Measurements from ENCODE around the gene CRYGB.

The CRYGB gene, protein sequence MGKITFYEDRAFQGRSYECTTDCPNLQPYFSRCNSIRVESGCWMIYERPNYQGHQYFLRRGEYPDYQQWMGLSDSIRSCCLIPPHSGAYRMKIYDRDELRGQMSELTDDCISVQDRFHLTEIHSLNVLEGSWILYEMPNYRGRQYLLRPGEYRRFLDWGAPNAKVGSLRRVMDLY

DNA sequence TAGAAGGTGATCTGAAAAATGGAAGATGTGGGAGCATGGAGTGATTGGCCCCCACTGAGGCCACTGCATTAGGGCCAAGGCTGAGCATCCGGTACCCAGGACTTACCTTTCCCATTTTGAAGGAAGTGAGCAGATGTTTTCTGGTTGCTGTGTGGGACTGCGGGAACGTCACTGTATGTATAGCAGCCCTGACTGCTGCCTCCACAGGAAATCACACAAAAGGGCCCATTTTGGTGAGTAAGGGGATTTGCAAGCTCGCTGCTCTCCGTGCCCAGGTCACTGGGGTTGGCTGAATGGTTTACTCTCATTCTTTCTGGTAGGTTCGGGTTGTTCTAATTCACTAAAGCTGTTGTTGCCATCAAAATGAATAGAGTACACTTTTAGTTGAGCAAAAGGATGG, at the start of gene CRYGB:
Gene CRYGB, minus strand, starts transcription at position 153 of the 400 bp plus-strand sequence. Its CDS starts 38 bp downstream, at position 115.
- no peak for DNase-seq

DNA sequence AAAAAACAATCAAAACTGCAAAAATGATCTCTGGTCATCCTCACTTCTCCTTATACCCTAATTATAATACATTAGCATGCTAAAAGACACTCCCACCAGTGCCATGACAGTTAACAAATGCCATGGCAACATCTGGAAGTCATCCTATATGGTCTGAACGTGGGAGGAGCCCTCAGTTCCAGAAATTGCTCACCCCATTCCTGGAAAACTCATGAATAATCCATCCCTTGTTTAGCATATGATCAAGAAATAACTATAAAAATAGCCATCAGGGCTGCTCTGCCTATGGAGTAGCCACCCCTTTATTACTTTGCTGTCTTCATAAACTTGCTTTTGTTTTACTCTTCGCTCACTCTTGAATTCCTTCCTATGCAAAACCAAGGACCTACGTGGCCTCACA, 49.6 kb upstream of the CRYGB start:
- DNase-seq: no peak

DNA sequence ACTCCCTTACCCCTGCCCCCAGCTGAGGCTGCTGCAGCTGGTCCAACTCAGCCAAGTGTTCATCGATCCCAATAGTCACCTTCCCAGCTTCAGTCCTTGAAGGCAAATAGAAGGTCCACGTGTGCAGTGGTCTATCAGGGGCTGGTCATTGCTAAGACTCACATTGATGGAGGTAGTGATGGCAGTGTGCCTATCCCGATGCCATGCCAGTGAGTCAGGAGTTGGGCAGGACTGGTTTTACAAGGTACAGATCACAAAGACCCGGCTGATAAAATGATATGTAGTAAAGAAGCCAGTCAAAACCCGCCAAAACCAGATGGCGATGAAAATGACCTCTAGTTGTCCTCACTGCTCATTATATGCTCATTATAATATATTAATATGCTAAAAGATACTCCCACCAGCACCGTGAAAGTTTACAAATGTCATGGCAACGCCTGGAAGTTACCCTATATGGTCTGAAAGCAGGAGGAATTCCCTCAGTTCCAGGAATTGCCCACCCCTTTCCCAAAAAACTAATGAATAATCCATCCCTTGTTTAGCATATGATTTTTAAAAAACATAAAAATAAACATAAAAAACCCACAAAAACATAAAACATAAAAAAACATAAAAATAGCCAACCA, 46.8 kb upstream of the CRYGB start:
- DNase-seq: no peak

DNA sequence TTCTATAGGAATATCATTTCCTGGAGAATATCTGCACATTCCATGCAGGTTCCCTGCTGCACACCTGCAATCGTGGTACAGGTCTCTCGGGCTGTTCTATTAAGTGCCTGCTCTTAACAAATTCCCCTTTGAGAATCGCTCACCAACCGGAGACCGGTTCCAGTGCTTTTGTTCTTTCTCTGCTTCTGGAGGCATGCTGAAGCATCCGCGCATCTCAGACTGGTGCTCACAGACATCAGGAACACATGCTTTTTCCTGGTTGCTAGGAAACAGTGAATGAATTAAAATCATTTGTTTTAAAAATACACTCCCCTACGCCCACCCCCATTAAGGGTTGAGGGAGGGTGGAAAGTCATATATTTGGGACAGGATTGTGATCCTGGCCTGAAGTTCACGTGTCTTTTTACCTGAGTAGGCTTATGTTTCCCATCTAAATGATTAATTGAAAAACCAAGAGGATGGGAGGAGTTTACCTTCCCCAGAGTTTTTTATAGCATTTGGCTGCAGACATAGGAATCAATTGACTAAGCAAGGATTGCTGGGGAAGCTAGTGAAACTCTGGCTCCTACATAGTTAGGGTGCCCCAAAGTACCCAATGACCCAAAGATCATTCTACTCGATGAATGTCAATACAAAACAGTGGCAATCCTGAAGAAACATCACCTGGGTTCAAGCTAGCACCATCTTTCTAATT, 44.0 kb upstream of the CRYGB start, which contains the start of gene C2orf80:
Gene C2orf80, minus strand, starts transcription at position 221 of the 694 bp plus-strand sequence. CDS start 3,044 bp downstream, outside the sequence.
- no peak for DNase-seq

DNA sequence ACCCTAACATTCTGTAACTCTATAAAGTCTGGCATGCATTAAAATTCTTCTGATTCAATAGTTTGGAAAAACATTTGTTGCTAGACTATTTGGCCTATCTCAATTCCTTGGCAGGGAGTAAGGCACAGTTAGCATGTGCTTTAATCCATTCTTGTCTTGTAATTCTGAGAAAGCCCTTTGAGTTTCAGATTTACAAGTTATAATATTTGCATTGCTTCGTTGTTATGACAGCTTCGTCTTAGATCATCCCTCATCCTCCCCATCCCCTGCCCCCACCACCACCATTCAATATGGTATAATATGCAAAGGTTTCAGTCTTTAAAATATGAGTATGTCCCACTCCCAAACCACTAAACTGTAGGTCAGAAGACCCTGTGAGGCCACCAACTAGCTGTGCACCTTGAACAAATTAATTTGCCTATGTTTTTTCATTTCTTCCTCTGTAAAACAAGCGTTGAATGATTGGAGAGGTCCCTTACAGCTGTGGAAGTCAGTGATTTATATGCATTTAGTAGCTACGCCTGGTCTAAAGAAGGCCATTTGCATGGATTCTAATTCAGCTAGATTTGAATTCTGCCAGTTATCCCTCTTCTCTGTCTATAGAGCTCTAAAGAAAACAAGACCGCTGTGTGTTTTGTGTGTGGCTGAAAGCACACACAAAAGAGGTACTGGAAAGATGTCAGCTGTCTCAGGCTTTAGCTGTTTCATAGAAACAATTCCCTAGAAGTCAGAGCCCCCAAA, 43.3 kb upstream of the CRYGB start:
- DNase-seq: no peak

DNA sequence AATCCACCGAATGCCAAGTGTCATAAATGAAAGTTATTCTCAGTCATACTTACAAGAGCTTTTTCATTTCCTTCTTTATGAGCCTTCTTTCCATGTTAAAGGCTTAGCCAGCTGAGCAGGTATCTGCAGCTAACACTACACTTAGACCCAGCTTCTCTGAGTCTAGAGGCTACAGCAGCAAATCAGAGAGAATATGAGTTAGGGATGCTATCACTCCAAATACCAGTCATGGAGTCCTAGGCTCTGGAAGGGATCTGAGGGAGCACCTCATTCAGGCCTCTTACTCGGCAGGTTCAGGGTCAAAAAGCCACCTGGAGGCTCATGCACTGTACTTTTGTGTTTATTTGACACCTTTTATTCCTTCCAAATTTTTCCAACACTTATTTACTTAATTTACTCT, 40.9 kb upstream of the CRYGB start:
- no peak for DNase-seq

DNA sequence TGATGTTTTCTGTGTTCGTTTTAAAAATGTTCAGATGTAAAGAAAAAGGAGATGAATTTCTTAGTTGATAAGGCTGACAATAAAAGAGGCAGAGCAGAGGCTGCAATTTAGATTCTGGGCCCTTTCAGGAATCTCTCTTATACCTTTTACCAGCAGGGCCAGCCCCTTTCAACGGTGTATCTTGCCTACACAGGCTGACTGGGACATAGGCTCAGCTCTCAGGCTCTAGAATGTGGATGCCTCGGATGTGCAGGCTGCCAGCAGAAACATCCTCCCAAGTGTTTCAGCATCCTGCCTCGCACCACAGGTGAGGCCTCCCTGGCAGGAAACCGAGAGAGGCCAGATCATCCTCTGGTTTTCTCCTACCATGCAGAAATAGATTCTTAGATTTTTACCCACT, 40.5 kb upstream of the CRYGB start:
- no peak for DNase-seq

DNA sequence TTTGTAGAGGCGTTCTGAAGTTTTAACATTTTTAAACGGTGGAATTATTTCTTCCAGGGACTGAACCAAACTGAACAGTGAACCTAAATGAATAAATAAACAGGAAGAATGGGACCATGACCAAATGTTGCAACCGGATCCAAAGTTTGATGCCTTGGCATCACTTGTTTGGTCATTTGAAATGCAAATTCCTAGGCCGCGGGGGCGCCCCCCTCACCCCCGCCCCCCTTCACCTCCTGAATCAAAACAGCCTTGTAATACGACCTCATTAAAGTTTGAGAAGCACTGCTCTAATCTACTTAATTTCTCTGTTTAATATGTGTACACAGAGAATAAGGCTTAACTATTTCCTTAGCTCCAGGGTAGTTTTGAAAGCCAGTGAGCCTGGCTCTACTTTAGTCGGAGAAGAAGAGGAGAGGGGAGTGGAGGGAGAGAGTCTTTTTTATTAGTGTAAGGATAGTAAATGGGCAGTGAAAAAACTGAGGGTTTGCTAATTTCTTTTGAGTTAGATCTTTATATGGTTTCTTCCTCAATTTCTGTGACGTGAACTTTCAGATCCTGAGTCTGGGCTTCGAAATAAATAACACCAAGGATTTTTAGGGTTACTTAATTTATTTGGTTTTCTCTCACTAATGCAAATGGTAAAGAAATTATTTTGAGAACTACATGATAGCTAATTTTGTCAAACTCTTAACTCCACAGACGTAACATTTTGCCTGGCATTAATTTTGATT, 38.2 kb upstream of the CRYGB start:
- no peak for DNase-seq

DNA sequence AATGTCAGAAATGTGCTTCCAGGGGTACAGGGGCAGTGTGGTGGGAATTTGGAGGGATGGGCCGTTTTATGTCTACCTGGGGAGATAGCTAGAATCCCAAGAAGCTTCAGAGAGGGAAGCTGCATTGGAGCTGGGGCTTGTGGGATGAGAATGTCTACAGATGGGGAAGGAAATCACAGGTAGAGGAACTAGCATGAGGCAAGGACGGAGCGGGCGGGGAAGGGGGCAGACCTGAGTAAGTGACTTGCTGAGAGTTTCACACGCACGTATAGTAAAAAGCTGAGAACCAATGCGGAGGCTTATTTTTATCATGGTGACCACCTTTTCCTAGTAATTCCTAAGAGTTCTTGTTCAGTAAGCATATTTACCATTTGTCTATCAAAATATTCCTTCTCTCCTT, 37.6 kb upstream of the CRYGB start:
- DNase-seq: no peak

DNA sequence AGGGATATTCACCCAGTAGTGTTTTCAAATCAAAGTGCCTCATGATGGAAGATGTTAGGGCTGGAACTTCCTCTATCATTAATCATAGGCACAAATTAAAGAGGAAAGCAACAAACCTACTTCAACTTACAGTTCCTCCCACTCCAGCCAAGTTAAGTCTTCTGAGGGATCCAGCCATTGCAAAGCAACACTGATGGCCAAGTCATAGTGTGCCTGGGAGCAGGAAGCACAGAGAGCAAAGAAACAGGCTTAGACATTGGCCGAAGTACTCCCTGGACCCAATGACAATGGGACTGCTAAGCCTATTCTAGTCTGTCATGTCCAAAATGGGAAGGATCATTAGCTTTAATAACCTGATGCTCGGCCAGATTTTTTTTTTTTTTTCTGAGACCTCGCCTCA, 36.9 kb upstream of the CRYGB start:
- no peak for DNase-seq

DNA sequence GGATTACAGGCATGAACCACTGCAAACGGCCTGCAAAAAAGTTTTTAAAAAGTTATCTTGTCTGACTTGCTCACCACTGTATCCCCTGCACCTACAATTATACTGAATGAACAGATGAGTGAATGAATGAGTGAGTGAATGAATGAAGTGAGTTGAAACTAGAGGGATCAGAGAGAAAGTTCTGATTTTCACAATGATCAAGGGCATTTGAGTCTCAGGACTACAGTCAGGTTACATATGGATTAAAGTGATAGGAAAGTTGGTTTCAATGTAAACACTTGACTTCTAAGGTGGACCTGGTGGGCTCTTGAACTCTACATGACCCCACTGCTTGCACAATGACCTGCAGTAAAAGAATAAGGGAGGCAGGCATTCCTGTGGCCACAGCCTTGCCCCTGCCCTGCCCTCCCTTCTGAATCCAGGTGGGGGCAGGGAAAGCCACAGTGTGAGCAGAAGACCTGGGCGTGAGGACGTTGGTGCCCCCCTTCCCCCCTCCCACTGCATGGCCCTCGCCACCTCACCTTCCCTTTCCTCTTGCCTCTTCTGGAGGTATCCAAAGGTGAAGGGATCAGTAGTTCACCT, 33.2 kb upstream of the CRYGB start:
- DNase-seq: no peak

DNA sequence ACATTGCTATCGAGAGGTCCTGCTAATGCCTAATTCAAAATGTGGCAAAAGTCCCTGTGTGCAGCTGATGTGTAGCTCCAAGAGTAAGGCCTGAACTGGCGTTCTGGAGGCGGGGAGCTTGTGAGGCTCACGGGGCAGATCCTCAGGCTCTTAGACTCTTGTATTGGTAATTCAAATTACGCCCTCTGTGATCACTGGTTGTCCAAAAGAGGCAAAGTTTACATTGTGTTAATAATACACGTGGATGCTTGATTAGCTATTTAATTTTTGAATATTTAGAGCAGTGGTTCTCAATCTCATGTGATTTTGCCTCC, 29.8 kb upstream of the CRYGB start:
- DNase-seq: no peak

DNA sequence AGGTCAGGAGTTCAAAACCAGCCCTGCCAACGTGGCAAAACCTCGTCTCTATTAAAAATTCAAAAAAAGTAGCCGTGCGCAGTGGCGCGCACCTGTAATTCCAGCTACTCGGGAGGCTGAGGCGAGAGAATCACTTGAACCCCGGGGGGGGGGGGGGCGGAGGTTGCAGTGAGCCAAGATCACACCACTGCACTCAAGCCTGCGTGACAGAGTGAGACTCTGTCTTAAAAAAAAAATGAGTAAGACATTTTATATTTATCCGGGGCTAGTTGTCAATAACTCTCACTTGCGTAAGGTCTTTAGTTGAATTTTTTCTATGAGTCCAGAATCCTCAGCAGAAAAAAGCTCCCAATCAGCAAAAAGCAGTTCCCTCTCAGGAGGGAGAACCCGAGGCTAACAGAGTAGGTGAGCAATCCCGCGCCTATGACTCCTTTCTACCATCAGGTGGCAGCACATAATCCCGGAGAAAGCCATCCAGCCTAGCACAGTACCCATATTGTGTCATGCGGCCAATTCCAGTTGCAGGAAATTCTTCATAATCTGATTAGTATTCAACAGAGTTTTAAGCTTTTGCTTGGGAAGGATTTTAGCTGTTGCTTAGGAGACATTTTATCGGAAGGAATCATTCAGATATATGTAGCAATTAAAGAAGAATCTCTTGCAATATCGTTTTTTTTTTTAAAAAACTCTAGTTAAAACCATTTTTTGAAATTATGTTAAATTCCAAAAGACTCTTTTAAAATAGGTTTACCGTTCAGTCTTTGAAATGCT, 29.3 kb upstream of the CRYGB start:
- peak; percentile 7 to 56 (median 30) for DNase-seq

DNA sequence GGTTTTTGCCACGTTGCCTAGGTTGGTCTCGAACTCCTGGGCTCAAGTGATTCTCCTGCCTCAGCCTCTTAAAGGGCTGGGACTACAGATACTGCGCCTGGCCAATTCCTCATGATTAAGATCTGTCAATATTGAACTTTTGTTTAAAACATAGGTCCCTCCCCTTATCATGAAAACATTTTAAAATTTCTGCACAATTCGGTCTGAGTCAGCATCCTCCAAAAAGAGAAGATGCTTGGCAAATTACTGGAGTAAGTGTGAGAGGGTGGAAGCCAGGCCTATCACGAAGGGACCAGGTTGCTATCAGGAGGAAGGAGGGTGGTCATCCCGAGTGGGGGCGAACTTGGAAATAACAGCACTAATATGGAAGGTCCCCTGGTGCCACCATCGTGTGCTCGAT, 28.2 kb upstream of the CRYGB start:
- no peak for DNase-seq

DNA sequence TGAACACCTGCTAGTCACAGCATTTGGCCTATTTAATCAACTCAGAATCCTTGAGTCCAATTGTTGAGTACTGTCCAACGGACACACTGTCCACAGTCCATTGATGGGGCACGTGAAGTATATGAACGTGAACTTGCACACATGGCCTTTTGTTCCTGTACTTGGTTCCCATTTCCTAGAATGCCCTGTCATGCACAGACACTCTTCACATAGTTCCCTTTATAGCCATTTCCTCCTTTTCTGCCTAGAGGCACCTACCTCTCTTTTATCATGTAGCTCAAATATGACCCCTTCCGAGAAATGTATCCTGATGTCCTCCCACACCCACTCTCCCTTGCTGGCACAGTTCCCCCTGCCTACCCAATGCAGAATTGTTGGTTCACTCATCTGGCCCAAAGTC, 26.2 kb upstream of the CRYGB start:
- DNase-seq: no peak

DNA sequence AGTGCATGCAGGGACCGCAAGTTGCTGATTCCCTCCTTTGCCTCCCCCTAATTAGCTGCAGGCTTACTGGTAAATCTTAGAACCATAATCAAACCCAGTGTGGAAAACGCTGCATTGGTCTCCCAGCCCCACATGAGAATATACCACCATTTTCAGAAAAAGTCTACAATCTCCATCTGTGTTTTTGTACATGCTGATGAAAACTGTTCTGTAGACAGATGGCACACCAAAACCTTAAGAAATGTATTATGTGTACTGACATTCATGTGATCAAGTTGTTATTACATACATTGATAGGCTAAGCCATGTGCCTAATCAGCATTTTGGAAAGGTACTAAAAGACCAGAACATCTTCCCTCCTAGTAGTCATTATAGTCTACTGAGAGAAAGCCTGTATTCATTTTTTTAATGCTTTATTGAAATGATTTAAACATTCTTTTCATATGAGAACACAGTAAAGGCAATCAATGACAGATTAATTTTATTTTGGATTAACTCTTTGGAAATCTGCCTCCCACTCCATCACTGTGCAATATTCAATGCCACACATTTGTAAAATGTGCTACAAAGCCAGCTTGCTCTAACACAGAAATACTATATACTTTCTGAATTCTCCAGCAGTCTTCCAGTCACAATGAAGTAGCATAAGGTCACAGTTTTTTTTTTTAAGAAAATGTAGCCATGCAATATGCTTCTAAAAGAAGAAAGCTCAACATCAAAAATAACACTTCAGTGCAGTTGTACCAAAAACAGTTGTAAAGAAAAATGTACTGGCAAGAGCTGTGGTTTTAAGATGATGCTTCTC, 19.2 kb upstream of the CRYGB start:
- DNase-seq: no peak

DNA sequence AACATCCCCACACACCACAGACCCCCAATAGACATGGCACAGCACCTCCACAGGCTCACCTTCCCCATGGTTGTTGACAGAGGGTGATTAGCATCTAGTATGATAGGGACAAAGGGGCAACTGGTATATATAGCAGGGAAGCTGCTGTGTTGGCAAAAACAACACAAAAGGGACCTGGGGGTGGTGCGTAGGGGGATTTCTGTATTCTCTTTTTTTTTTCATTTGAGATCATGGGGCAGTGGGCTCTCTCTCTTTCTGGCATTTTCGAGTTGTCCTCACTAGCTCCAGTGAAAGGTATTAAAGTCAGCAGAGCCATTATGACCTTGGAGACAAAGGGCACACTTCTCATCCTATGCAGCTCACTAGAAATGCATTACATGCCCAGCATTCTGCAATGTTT, 17.5 kb upstream of the CRYGB start, which contains the start of gene CRYGA:
Gene CRYGA, minus strand, starts transcription at position 101 of the 400 bp plus-strand sequence. Its CDS starts 33 bp downstream, at position 68.
- DNase-seq: no peak

DNA sequence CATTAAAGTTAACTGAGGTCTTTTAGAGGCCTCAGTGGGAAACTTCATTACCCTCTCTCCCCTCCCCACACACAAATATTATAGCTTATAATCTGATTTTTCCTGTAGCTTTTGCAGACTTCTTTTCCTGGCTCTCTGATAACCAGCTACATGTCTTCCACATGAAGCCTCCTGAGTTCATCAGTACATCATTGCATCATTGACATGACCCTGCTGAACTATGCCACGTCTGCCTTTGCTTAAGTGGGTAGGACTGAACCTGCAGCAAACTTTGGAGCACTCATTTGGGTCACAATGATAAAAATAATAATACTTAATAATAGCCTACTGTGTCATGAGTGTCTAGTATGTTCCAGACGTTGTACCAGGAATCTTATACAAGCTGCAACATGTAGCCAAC, 10.5 kb upstream of the CRYGB start:
- no peak for DNase-seq

DNA sequence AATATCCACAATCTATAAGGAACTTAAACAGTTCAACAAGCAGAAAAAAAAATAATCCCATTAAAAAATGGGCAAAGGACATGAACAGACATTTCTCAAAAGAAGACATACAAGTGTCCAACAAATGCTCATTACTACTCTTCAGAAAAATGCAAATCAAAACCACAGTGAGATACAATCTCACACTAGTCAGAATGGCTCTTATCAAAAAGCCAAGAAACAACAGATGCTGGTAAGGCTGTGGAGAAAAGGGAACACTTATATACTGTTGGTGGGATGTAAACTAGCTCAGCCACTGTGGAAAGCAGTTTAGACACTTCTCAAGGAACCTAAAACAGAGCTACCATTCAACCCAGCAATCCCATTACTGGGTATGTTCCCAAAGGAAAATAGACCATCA, 7.2 kb upstream of the CRYGB start:
- no peak for DNase-seq

DNA sequence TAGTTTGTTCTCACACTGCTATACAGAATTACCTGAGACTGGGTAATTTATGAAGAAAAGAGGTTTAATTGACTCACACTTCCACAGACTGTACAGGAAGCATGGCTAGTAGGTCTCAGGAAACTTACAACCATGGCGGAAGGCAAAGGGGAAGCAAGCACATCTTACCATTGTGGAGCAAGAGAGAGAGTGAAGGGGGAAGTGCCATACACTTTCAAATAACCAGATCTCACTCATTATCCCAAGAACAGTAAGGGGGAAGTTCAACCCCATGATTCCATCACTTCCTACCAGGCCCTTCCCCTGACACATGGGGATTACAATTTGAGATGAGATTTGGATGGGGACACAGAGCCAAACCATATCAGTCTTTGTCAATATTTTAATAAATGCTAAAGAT, 5.0 kb upstream of the CRYGB start:
- DNase-seq: no peak

DNA sequence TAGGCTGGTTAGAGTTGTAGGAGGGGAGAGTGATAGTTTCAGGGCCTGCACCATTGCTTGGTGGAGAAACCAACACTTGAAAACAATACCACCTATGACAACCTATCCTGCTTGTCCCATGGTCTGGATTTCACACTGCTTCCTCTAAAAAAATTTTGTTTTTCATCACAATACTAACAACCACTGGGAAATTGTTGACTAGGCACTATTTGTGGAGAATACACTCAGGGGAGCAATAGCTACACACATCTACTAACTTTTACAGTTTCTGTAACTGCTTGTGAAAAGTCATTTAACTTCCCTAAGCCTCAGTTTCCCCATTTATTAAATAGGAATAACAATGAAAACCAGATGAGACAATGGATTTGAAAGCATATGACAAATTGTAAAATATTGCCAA, 4.1 kb upstream of the CRYGB start:
- DNase-seq: no peak
